Stimulated activated CD8-positive, alpha-beta memory T cell treated with anti-CD3 and anti-CD28 coated beads, Interleukin-12 subunit alpha, Interleukin-12 subunit beta, amount 100 ng/mL, for 24 hours (primary cell): ENCODE measurements around the gene SLC9A3.
"Not testable (repeated sequence)": the region's sequence is repeated elsewhere in the genome, so short reads cannot be mapped to it uniquely, and the experiment has no call there.

Experiments used
- DNase-seq: peaks from one replicate; pipeline ENCODE4 v3.0.0-alpha.2; 2020; ENCODE audit errors: extremely low read depth

The SLC9A3 gene

GRCh38 chr5:490116-491106 lies 33.8 kb downstream of the SLC9A3 start:
- DNase-seq: no peak

GRCh38 chr5:489689-490080 lies 34.6 kb downstream of the SLC9A3 start:
- no peak for DNase-seq

- DNase-seq: no peak
Observed at GRCh38 chr5:488744-489688, 35.2 kb downstream of the SLC9A3 start.

GRCh38 chr5:488241-488640 lies 36.0 kb downstream of the SLC9A3 start:
- no peak for DNase-seq

GRCh38 chr5:486597-486996 lies 37.7 kb downstream of the SLC9A3 start:
- not testable (repeated sequence) for DNase-seq

- no peak for DNase-seq
Observed at GRCh38 chr5:485946-486491, 38.2 kb downstream of the SLC9A3 start.

GRCh38 chr5:485113-485945 lies 38.9 kb downstream of the SLC9A3 start:
- DNase-seq: no peak

- no peak for DNase-seq
Observed at GRCh38 chr5:484556-484955, 39.7 kb downstream of the SLC9A3 start.

GRCh38 chr5:483434-484140 lies 40.7 kb downstream of the SLC9A3 start:
- DNase-seq: no peak

GRCh38 chr5:483011-483410 lies 41.2 kb downstream of the SLC9A3 start:
- DNase-seq: no peak

- no peak for DNase-seq
Observed at GRCh38 chr5:482506-482905, 41.7 kb downstream of the SLC9A3 start.

- no peak for DNase-seq
Observed at GRCh38 chr5:482021-482420, 42.2 kb downstream of the SLC9A3 start.

GRCh38 chr5:481347-481746 lies 42.9 kb downstream of the SLC9A3 start:
- DNase-seq: no peak

- no peak for DNase-seq
Observed at GRCh38 chr5:479566-480319, 44.5 kb downstream of the SLC9A3 start.

GRCh38 chr5:478982-479535 lies 45.2 kb downstream of the SLC9A3 start:
- no peak for DNase-seq

- no peak for DNase-seq
Observed at GRCh38 chr5:478369-478981, 45.8 kb downstream of the SLC9A3 start.

- no peak for DNase-seq
Observed at GRCh38 chr5:477871-478270, 46.4 kb downstream of the SLC9A3 start.

GRCh38 chr5:477247-477646 lies 47.0 kb downstream of the SLC9A3 start:
- no peak for DNase-seq

- DNase-seq: no peak
Observed at GRCh38 chr5:476814-477175, 47.5 kb downstream of the SLC9A3 start.
